Mesangial cell (primary cell): ENCODE data around the gene USP17L12. TPM values are rescaled to one million over a fixed set of nuclear protein-coding genes. Genes with fewer than 3 reads are reported as not detected.

Experiments
- total RNA-seq: library from RNA; depleted of rRNA; stranded (reverse); fragments of >200 nt; gene quantifications from 2 replicates; pipeline ENCODE4 v1.2.3, GENCODE V29; 2015

Gene USP17L12, protein sequence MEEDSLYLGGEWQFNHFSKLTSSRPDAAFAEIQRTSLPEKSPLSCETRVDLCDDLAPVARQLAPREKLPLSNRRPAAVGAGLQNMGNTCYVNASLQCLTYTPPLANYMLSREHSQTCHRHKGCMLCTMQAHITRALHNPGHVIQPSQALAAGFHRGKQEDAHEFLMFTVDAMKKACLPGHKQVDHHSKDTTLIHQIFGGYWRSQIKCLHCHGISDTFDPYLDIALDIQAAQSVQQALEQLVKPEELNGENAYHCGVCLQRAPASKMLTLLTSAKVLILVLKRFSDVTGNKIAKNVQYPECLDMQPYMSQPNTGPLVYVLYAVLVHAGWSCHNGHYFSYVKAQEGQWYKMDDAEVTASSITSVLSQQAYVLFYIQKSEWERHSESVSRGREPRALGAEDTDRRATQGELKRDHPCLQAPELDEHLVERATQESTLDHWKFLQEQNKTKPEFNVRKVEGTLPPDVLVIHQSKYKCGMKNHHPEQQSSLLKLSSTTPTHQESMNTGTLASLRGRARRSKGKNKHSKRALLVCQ
- not detected in 2 replicates for total RNA-seq

DNA sequence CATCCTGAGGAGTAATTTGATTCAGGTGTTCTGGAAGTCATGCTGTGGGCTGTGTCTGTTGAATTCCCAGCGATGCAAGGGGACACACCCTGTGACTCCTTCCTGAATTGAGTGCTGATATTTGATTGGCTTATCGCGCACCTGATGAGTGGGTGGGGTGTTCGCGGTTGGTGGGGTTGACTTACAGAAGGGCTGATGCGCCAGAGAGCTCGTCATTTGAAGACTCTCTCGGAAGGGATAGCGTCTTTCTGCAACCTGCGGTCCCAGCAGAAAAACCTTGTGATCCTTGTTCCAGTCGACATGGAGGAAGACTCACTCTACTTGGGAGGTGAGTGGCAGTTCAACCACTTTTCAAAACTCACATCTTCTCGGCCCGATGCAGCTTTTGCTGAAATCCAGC lies at the start of gene USP17L12:
Gene USP17L12, plus strand, starts transcription at position 301 of the 400 bp plus-strand sequence. Its CDS starts 0 bp downstream, at position 301.

DNA sequence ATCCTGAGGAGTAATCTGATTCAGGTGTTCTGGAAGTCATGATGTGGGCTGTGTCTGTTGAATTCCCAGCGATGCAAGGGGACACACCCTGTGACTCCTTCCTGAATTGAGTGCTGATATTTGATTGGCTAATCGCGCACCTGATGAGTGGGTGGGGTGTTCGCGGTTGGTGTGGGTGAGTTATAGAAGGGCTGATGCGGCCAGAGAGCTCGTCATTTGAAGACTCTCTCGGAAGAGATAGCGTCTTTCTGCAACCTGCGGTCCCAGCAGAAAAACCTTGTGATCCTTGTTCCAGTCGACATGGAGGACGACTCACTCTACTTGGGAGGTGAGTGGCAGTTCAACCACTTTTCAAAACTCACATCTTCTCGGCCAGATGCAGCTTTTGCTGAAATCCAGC lies 9.6 kb upstream of the USP17L12 start, which contains the start of gene USP17L10:
Gene USP17L10, plus strand, starts transcription at position 301 of the 400 bp plus-strand sequence. Its CDS starts 0 bp downstream, at position 301.

DNA sequence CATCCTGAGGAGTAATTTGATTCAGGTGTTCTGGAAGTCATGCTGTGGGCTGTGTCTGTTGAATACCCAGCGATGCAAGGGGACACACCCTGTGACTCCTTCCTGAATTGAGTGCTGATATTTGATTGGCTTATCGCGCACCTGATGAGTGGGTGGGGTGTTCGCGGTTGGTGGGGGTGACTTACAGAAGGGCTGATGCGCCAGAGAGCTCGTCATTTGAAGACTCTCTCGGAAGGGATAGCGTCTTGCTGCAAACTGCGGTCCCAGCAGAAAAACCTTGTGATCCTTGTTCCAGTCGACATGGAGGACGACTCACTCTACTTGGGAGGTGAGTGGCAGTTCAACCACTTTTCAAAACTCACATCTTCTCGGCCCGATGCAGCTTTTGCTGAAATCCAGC lies 4.8 kb upstream of the USP17L12 start, which contains the start of gene USP17L11:
Gene USP17L11, plus strand, starts transcription at position 301 of the 400 bp plus-strand sequence. Its CDS starts 0 bp downstream, at position 301.

DNA sequence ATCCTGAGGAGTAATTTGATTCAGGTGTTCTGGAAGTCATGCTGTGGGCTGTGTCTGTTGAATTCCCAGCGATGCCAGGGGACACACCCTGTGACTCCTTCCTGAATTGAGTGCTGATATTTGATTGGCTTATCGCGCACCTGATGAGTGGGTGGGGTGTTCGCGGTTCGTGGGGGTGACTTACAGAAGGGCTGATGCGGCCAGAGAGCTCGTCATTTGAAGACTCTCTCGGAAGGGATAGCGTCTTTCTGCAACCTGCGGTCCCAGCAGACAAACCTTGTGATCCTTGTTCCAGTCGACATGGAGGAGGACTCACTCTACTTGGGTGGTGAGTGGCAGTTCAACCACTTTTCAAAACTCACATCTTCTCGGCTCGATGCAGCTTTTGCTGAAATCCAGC lies 4.6 kb downstream of the USP17L12 start, which contains the start of gene USP17L13:
Gene USP17L13, plus strand, starts transcription at position 301 of the 400 bp plus-strand sequence. Its CDS starts 0 bp downstream, at position 301.

DNA sequence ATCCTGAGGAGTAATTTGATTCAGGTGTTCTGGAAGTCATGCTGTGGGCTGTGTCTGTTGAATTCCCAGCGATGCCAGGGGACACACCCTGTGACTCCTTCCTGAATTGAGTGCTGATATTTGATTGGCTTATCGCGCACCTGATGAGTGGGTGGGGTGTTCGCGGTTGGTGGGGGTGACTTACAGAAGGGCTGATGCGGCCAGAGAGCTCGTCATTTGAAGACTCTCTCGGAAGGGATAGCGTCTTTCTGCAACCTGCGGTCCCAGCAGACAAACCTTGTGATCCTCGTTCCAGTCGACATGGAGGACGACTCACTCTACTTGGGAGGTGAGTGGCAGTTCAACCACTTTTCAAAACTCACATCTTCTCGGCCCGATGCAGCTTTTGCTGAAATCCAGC lies 14.1 kb downstream of the USP17L12 start, which contains the start of gene USP17L15:
Gene USP17L15, plus strand, starts transcription at position 301 of the 400 bp plus-strand sequence. Its CDS starts 0 bp downstream, at position 301.

DNA sequence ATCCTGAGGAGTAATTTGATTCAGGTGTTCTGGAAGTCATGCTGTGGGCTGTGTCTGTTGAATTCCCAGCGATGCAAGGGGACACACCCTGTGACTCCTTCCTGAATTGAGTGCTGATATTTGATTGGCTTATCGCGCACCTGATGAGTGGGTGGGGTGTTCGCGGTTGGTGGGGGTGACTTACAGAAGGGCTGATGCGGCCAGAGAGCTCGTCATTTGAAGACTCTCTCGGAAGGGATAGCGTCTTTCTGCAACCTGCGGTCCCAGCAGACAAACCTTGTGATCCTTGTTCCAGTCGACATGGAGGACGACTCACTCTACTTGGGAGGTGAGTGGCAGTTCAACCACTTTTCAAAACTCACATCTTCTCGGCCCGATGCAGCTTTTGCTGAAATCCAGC lies 23.6 kb downstream of the USP17L12 start, which contains the start of gene USP17L17:
Gene USP17L17, plus strand, starts transcription at position 301 of the 400 bp plus-strand sequence. Its CDS starts 0 bp downstream, at position 301.

DNA sequence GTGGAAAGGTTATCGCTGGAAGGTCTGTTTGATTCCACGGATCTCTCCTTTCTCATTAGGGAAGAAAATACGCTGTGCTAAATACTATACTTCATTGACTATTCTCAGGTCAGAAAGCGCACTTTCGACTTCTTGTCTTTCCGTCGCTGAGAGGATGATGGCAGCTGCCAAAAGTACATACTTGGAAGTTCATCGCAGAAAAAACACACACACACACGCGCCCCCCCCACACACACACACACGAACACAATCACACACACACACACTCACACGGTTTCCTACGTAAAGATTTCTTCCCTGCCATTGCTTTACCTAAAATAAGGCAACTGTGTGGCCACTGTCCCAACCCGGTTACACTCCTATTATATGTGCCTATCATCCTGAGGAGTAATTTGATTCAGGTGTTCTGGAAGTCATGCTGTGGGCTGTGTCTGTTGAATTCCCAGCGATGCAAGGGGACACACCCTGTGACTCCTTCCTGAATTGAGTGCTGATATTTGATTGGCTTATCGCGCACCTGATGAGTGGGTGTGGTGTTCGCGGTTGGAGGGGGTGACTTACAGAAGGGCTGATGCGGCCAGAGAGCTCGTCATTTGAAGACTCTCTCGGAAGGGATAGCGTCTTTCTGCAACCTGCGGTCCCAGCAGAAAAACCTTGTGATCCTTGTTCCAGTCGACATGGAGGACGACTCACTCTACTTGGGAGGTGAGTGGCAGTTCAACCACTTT lies 28.2 kb downstream of the USP17L12 start, which contains the start of gene USP17L18:
Gene USP17L18, plus strand, starts transcription at position 678 of the 728 bp plus-strand sequence. Its CDS starts 0 bp downstream, at position 678.

DNA sequence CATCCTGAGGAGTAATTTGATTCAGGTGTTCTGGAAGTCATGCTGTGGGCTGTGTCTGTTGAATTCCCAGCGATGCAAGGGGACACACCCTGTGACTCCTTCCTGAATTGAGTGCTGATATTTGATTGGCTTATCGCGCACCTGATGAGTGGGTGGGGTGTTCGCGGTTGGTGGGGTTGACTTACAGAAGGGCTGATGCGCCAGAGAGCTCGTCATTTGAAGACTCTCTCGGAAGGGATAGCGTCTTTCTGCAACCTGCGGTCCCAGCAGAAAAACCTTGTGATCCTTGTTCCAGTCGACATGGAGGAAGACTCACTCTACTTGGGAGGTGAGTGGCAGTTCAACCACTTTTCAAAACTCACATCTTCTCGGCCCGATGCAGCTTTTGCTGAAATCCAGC lies 33.1 kb downstream of the USP17L12 start, which contains the start of gene USP17L19:
Gene USP17L19, plus strand, starts transcription at position 301 of the 400 bp plus-strand sequence. Its CDS starts 0 bp downstream, at position 301.

DNA sequence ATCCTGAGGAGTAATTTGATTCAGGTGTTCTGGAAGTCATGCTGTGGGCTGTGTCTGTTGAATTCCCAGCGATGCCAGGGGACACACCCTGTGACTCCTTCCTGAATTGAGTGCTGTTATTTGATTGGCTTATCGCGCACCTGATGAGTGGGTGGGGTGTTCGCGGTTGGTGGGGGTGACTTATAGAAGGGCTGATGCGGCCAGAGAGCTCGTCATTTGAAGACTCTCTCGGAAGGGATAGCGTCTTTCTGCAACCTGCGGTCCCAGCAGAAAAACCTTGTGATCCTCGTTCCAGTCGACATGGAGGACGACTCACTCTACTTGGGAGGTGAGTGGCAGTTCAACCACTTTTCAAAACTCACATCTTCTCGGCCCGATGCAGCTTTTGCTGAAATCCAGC lies 37.9 kb downstream of the USP17L12 start, which contains the start of gene USP17L20:
Gene USP17L20, plus strand, starts transcription at position 301 of the 400 bp plus-strand sequence. Its CDS starts 0 bp downstream, at position 301.

DNA sequence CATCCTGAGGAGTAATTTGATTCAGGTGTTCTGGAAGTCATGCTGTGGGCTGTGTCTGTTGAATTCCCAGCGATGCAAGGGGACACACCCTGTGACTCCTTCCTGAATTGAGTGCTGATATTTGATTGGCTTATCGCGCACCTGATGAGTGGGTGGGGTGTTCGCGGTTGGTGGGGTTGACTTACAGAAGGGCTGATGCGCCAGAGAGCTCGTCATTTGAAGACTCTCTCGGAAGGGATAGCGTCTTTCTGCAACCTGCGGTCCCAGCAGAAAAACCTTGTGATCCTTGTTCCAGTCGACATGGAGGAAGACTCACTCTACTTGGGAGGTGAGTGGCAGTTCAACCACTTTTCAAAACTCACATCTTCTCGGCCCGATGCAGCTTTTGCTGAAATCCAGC lies 42.6 kb downstream of the USP17L12 start, which contains the start of gene USP17L21:
Gene USP17L21, plus strand, starts transcription at position 301 of the 400 bp plus-strand sequence. Its CDS starts 0 bp downstream, at position 301.

DNA sequence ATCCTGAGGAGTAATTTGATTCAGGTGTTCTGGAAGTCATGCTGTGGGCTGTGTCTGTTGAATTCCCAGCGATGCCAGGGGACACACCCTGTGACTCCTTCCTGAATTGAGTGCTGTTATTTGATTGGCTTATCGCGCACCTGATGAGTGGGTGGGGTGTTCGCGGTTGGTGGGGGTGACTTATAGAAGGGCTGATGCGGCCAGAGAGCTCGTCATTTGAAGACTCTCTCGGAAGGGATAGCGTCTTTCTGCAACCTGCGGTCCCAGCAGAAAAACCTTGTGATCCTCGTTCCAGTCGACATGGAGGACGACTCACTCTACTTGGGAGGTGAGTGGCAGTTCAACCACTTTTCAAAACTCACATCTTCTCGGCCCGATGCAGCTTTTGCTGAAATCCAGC lies 47.4 kb downstream of the USP17L12 start, which contains the start of gene USP17L22:
Gene USP17L22, plus strand, starts transcription at position 301 of the 400 bp plus-strand sequence. Its CDS starts 0 bp downstream, at position 301.

Other genes with a start within 250 kb of the USP17L12 start
- gene FAM90A26, start 49.7 kb upstream of the USP17L12 start, total RNA-seq, result not detected in 2 replicates
- not detected in 2 replicates for gene USP17L10, start 9.5 kb upstream of the USP17L12 start, total RNA-seq
- gene USP17L11, start 4.7 kb upstream of the USP17L12 start, total RNA-seq, result not detected in 2 replicates
- not detected in 2 replicates for gene USP17L13, start 4.7 kb downstream of the USP17L12 start, total RNA-seq
- gene USP17L15, start 14.2 kb downstream of the USP17L12 start, total RNA-seq, result not detected in 2 replicates
- not detected in 2 replicates for gene USP17L17, start 23.7 kb downstream of the USP17L12 start, total RNA-seq
- gene USP17L18, start 28.5 kb downstream of the USP17L12 start, total RNA-seq, result not detected in 2 replicates
- not detected in 2 replicates for gene USP17L19, start 33.2 kb downstream of the USP17L12 start, total RNA-seq
- not detected in 2 replicates for gene USP17L20, start 38.0 kb downstream of the USP17L12 start, total RNA-seq
- gene USP17L21, start 42.7 kb downstream of the USP17L12 start, total RNA-seq, result not detected in 2 replicates
- not detected in 2 replicates for gene USP17L22, start 47.5 kb downstream of the USP17L12 start, total RNA-seq
- not detected in 2 replicates for gene USP17L24, start 105.0 kb downstream of the USP17L12 start, total RNA-seq
- not detected in 2 replicates for gene USP17L25, start 109.8 kb downstream of the USP17L12 start, total RNA-seq
- gene USP17L26, start 114.5 kb downstream of the USP17L12 start, total RNA-seq, result not detected in 2 replicates
- not detected in 2 replicates for gene USP17L5, start 119.3 kb downstream of the USP17L12 start, total RNA-seq
- gene USP17L27, start 124.0 kb downstream of the USP17L12 start, total RNA-seq, result not detected in 2 replicates
- gene USP17L28, start 128.7 kb downstream of the USP17L12 start, total RNA-seq, result not detected in 2 replicates
- gene USP17L29, start 133.5 kb downstream of the USP17L12 start, total RNA-seq, result not detected in 2 replicates
- not detected in 2 replicates for gene USP17L30, start 143.0 kb downstream of the USP17L12 start, total RNA-seq
- gene DEFB131A, start 224.3 kb downstream of the USP17L12 start, total RNA-seq, result not detected in 2 replicates